Measurements from ENCODE around the gene CAMTA1.
"Not testable (repeated sequence)": the region's sequence is repeated elsewhere in the genome, so short reads cannot be mapped to it uniquely, and the experiment has no call there.

CAMTA1 gene

DNA sequence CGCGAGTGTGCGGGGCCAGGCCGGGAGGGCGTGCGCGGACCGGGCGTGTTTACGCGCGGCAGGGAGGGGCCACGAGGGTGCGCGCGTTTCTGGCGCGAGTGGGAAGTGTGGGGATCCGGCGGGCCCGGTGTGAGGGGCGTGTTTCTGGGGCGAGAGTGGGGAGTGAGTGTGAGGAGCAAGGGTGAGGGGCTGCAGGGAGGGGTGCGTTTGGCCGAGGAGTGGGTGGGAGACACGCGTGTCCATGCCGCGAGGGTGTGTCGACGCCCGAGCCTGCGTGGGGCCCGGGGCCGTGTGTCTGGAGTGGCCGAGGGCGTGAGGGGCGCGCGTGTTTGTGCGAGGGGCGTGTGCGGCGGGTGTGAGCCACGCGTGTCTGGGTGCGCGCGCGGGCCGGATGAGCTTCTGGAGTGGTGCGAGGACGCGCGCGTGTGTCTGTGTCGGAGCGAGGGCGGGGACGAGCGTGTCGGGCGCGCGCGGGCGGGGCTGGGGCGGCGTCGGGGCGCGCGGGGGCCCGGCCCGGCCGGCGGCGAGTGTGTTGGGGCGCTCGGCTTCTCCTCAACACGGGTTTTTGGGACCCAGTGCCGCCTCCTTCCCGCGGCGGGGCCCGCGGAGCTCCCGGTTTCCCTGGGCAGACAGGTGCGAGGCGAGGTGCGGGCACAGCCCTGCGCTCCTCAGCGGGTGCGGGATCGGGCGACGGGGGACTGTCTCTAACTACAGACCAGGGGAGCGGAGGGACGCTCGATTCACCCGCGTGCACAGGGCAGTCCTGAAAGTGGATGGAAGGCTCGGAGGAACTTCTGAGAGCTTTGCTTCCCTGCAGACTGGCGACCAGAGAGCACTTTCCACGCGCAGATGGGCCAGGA, 920.0 kb downstream of the CAMTA1 start:
- DNase-seq, result no peak

GRCh38 chr1:7705908-7706216, 920.6 kb downstream of the CAMTA1 start:
- no peak for DNase-seq

DNA sequence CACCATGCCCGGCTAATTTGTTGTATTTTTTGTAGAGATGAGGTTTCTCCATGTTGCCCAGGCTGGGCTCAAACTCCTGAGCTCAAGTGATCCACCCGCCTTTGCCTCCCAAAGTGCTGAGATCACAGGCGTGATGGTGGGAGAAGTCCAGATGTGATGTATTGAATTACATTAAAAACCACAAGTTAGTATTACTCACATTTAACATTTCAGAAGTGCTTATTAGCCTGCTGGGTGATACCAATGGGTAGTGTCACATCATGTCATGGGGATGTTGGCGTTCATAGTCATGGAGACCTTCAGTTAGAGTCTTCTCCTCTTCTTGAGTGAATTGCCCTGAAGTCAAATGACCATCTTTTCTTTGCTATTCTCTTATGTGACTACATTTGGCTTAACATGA, 922.3 kb downstream of the CAMTA1 start:
- no peak for DNase-seq

GRCh38 chr1:7708065-7708464, 922.8 kb downstream of the CAMTA1 start:
- DNase-seq, result not testable (repeated sequence)

DNA sequence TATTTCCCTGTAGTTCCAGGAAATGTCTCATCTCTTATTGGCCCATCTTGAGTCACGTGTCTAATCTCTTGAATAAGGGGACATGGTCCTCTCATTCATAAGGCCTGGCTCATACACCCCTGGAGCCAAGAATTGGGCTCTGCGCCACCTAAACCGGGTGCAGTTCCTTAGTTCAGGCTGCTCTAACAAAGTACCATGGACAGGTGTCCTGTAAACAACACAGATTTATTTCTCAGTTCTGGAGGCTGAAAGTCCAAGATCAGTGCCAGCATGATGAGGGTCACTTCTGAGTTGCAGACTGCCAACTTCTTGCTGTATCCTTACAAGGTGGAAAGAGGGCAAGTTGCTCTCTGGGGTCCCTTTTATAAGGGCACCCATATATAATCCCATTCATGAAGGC, 925.6 kb downstream of the CAMTA1 start:
- no peak for DNase-seq

- no peak for DNase-seq
These were observed 927.6 kb downstream of the CAMTA1 start for GRCh38 chr1:7712731-7713323.

DNA sequence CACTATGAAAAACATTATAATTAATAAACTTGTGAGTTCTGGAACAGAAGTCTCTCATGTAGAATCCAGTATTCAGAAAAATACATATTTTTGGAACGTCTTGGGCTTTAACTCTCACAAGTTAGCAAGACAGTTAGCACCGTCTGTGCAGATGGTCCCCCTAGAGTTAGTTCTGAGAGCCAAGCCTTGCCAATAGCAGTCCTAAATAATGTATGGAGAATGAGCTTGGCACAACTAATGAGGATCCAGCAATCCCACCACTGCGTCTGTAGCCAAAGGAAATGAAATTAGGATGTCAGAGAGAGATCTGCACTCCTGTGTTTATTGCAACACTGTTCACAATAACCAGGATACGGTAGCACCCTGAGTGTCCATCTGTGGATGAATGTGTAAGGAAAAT, 931.3 kb downstream of the CAMTA1 start:
- DNase-seq, result no peak

DNA sequence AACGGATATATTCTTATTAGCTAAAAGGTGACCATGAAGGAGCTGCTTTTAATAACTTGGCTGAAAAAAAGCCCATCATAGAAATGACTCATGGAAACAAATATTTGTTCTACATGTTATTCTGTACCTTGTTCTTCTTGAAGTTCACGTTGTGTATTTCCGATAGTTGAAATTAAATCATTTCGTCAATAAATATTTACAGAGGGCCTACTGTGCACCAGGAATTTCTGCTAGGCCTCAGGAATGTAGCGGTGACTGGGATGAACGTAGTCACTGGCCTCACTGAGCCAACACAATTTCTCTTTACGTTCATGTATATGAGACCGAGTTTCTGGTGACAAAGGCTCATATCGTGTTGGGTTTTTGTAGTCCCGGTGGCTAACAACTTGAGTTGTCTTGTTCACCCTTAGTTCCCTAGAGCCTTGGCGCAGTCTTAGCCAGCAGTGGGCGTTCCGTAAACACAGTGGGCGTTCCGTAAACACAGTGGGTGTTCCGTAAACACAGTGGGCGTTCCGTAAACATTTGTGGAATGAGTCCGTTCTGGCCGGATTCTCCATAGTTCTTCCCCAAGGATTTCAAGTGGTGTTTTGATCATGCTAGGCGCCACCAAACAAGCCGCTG, 932.6 kb downstream of the CAMTA1 start:
- DNase-seq, result no peak

DNA sequence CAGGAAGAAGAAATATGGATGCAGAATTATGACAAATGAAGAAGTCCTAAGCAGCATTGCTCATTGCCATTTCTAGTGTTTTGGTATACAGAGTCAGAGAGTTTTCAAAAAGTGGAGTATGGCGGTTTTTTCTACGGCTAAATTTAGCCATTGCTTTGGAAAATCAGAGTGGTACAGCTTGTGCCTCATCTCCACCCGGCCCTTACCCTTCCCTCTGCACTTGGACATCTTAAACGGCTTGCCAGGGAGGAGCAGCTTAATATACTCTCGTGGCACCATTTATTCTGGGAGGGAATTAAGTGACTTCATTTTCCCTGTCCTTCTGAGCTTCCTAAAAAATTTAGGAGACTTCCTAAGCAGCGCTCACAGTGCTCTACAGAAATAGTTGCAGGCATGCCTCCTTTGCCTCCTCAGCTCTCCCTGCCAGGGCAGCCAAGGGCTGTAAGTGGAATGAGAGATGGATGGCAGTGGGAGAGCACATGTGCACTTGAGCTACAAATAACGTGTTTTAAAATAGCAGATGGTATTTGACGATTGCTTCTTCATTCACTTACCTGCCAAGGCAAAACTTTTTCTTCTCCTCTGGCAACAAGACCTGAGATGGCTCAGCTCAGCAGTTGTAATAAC, 934.3 kb downstream of the CAMTA1 start:
- no peak for DNase-seq

- peak in 1 of 2 donors; percentile 8 for DNase-seq
These were observed 936.9 kb downstream of the CAMTA1 start for GRCh38 chr1:7721940-7722669.

GRCh38 chr1:7722670-7723012, 937.4 kb downstream of the CAMTA1 start:
- no peak for DNase-seq

GRCh38 chr1:7726623-7727022, 941.4 kb downstream of the CAMTA1 start:
- DNase-seq, result no peak

GRCh38 chr1:7727809-7728471, 942.7 kb downstream of the CAMTA1 start:
- DNase-seq, result no peak

DNA sequence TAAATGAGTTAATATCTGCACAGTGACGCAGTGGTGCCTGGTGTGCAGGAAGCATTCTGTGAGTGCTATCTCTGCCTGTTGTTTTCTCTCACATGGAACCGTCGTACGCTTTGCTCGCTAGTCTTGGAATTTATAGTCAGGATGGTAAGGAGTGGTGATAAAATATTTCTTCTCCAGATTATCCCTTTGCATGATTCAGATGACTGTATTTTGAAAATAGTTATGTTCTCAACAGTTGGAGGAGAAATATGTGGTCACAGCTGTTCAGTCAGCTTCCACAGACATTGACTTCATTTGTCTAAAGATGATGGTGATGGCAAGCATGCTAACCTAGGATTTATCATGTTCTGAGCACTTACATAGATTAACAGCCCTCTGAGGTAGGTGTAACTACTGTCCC, 944.5 kb downstream of the CAMTA1 start:
- DNase-seq, result no peak

- no peak for DNase-seq
These were observed 947.1 kb downstream of the CAMTA1 start for GRCh38 chr1:7732331-7732730.

GRCh38 chr1:7733276-7733675, 948.0 kb downstream of the CAMTA1 start:
- DNase-seq, result no peak

DNA sequence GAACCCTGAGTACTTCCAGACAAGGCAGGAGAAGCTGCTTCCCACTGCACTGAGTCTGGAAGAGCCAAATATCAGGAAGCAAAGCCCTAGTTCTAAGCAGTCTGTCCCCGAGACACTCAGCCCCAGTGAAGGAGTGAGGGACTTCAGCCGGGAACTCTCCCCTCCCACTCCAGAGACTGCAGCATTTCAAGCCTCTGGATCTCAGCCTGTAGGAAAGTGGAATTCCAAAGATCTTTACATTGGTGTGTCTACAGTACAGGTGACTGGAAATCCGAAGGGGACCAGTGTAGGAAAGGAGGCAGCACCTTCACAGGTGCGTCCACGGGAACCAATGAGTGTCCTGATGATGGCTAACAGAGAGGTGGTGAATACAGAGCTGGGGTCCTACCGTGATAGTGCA, 952.8 kb downstream of the CAMTA1 start:
- DNase-seq, result no peak

DNA sequence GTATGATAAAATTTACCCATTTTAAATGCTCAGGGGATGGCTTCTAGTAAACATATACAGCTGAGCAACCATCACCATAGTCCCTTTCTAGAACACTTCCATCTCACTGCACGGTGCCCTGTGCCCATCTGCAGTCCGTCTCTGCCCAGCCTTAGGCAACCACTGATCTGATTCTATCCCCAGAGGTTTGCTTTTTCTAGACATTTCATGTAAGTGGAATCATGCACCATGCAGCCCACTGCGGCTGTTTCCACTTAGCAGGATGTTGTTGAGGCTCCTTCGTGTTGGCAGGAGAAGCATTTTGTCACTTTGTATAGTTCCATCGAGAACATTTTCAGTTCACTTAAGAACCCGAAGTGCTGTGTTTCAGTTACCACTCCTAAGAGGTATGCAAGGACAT, 958.1 kb downstream of the CAMTA1 start:
- DNase-seq, result no peak

- DNase-seq, result no peak
These were observed 959.6 kb downstream of the CAMTA1 start for GRCh38 chr1:7744882-7745281.

- DNase-seq, result no peak
These were observed 960.5 kb downstream of the CAMTA1 start for GRCh38 chr1:7745783-7746182.

DNA sequence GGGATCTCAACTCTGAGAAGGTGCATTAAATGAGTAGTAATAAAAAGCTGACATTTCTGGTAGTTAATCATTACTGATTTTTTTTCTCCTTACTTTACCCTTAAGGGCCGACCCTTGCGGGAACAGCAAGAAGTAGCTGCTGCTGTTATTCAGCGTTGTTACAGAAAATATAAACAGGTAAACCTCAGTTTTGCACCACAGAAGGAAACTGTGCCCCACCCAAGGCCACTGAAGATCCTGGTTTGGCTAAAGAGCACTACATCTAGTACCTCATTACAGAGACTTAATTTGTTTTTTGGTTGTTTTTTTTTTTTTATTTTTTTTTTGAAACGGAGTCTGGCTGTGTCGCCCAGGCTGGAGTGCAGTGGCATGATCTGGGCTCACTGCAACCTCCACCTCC, 962.4 kb downstream of the CAMTA1 start:
- DNase-seq, result no peak

DNA sequence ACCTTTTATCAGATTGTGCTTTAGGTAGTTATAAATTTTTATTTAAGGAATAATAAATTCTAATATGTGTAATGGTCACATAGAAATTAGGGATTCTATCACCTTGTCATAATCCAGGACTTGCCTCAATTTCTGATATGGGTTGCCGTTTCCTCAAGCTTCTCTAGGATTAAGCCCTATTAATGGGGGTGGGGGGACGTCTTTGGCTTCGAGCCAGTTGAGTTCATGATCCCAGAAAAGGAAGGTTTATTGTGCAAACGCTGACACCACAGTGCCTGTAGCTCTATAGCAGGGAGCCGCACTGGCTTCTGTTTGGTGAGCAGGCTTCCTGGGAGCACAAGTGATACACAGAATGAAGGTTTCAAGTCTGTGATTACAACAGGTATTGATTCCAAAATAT, 963.9 kb downstream of the CAMTA1 start:
- DNase-seq, result no peak

DNA sequence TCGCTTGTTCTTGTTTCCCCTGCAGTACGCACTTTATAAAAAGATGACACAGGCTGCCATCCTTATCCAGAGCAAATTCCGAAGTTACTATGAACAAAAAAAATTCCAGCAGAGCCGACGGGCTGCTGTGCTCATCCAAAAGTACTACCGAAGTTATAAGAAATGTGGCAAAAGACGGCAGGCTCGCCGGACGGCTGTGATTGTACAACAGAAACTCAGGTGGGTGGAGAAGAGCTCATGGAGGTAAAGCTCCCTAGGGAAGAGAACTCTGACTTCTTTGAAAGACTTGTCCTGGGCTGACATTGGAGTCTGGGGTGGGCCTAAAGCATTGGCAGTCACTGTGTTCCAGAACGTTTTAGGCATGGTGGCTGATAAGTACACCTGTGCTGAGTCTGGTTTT, 965.9 kb downstream of the CAMTA1 start:
- no peak for DNase-seq
